Left colon (tissue), 2 donors: ENCODE measurements around the gene PARD3B. TPM values are rescaled to one million over a fixed set of nuclear protein-coding genes. Genes with fewer than 3 reads are reported as not detected.

ENCODE experiments used
- ATAC-seq: fragments of 200-7000 bp; cut with Tn5 transposase; one replicate; pipeline ENCODE4 v1.9.1; 2020; ENCODE audit warnings: mild to moderate bottlenecking, moderate library complexity
- DNase-seq, 2 donors: peaks; one replicate each; pipeline ENCODE4 v3.0.0-alpha.2; 2020
- intact Hi-C, 2 donors: fragments of 100-400 bp; cut with DNase I in 1 of 2; cut with micrococcal nuclease in 1 of 2; formaldehyde crosslinking; loops; one replicate each; pipeline versions ENCODE4 v1.11.2 to v1.14.0; 2022; cut with DNase I, micrococcal nuclease
- total RNA-seq, 2 donors: library from RNA; stranded (reverse); fragmentation: NEBNext Ultra II Directional; extraction: Animal tissue kit (Norgen Biotek cat#: 25700); gene quantifications; one replicate each; pipeline ENCODE4 v1.2.1, GENCODE V29; 2021
- donor health status: DM: no; HTN: no; CAD: no.
- donor health status: DM: yes; HTN: yes; CAD: no.

Gene PARD3B
- total RNA-seq, 2 donors from 2014 or later: 28.3 to 30.5 TPM

- intact Hi-C loops: no loop called here
- no peak for DNase-seq
- ATAC-seq: no peak
These were observed 1081.8 kb downstream of the PARD3B start for GRCh38 chr2:205627085-205627484.

GRCh38 chr2:205628422-205628821 lies 1083.1 kb downstream of the PARD3B start:
- no peak for ATAC-seq
- intact Hi-C loops: no loop called here
- no peak for DNase-seq

DNA sequence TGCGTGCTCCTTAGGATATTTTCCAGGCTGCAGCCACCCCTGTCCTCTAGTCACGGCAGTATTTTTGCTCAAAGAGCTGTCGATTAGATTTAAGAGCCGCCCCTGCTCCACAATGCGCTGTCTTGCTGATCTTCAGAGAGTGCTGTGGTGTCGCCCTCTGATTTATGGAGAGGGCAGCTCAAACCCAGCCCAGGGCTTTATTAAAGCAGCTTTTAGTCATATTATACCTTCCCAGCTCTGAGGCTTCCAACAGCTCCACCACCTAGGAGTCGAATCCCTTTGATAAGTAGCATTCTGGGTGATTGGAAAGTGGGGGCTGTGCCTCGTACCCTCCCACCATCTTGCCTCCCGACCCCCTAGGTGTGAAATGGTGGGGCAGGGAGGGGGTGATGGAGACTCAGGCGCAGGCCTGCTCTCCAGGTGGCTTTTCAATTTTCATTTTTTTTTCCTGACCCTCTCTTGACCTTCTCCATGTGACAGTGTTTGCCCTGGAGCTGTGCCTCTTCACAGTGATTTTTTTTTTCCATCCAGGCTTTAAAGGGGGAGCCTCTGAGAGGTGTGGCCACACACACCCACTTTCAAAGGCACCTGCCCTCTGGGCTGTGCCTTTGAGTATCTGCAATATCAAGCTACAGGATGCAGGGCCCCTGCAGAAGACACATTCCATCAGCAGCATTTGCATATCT lies 1084.0 kb downstream of the PARD3B start:
- intact Hi-C loops: no loop called here
- ATAC-seq (no peak), DNase-seq (no peak)

GRCh38 chr2:205633994-205634393 lies 1088.7 kb downstream of the PARD3B start:
- ATAC-seq (no peak), DNase-seq (no peak)

GRCh38 chr2:205636549-205637319 lies 1091.5 kb downstream of the PARD3B start:
- DNase-seq (no peak), ATAC-seq (no peak)
- intact Hi-C loops: no loop called here

More at GRCh38 chr2:205633994-205634393, 1088.7 kb downstream of the PARD3B start:
- intact Hi-C loops: no loop called here

DNA sequence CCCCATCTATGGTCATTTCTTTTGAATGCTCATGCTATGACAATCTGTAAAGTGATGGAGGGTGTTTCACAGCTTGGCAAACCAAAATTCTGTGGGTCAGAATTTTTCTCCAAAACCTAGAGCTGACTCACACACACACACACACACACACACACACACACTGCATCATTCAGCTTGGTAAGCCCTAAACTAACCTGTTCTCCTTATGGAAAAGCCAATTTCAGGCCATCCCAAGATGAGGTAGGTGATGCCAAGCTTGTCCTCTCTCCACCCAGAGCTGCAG lies 1092.0 kb downstream of the PARD3B start:
- DNase-seq: no peak
- intact Hi-C loops: no loop called here
- no peak for ATAC-seq

GRCh38 chr2:205637779-205638503 lies 1092.7 kb downstream of the PARD3B start:
- intact Hi-C loops: no loop called here
- ATAC-seq (no peak), DNase-seq (no peak)

DNA sequence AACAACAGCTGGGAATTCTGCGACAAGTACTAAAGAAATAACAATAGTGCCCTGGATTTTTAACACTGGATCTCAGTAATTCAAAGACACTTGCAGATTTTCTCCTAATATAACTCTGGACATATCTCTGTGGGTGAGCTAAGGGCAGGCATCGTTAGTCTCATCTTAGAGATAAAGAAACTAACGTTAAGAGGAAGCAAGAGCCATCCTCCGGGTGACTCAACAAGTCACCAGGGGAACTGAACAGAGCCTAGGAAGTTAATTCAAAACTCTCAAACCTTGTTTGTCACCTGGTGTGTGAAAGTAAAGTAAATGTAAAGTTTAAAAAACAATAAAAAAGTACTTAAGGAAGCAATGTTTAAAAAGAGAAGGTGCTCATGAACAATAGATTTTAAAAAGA lies 1095.4 kb downstream of the PARD3B start:
- intact Hi-C loops: no loop called here
- DNase-seq: no peak
- ATAC-seq: no peak

GRCh38 chr2:205642599-205643356 lies 1097.5 kb downstream of the PARD3B start:
- DNase-seq (no peak), ATAC-seq (no peak)
- intact Hi-C loops: no loop called here

DNA sequence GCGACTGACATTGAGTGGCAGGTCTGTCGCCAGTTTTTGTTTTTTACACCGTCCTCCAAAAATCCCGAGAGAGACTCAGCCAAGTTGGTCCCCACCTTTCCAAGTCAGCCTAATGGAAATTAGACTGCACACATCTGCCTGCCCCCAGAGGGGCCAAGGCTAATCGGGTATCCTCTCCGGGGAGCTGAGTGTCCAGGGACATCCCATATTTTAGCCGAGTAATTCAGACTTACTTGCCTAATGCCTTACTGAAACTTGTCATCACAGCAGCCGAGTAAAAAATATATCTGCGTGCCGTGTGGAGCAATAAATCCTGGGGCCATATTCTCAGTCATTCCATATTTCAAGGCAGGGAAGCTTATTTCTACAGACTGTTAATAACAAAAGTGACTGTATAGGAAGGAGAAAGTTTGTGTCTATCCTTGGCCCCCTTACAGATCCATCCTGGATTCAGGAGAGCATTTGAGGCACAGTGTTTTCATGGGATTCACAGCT lies 1098.2 kb downstream of the PARD3B start:
- intact Hi-C loops: no loop called here
- ATAC-seq (no peak), DNase-seq (no peak)

DNA sequence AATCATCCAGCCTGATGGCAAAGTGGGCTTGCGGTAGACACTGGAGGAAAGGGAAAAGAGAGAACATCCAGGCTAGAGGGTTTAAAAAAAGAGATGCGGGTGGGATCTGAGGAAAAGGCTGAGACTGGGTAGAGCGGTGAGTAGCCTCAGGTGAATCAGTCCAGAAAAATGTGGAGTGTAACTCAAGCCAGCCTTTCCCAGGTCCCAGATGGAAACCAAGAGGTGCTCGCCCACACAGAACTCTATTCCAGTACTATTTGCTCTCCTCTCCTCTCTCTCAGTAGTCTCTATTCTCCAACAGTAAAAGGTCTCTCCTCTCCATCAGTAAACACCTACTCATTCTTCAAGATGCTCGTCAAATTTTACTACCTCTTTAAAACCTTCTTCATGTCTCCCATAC lies 1098.7 kb downstream of the PARD3B start:
- ATAC-seq (no peak), DNase-seq (no peak)
- intact Hi-C loops: no loop called here

GRCh38 chr2:205646680-205647079 lies 1101.4 kb downstream of the PARD3B start:
- ATAC-seq (no peak), DNase-seq (no peak)
- intact Hi-C loops: no loop called here

DNA sequence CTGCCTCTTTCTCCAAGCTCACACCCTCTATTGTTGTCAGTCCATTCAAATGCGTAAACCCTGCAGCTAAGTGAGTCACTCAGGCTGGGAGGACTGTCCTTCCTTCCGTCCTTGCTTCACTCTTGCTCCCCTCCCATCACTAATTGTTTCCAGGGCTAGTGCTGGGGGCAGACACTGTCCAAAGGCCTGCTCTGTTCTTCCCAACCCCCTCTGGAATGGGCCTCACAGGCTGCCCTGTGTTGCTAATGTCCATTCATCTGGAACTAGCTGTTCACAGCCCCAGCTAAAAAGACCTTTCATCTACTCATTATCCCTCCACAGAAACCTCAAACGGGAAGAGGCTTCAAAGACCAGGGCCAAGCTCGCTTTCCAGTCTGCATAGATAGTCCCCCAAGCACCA lies 1105.2 kb downstream of the PARD3B start:
- ATAC-seq: no peak
- intact Hi-C loops: no loop called here

DNA sequence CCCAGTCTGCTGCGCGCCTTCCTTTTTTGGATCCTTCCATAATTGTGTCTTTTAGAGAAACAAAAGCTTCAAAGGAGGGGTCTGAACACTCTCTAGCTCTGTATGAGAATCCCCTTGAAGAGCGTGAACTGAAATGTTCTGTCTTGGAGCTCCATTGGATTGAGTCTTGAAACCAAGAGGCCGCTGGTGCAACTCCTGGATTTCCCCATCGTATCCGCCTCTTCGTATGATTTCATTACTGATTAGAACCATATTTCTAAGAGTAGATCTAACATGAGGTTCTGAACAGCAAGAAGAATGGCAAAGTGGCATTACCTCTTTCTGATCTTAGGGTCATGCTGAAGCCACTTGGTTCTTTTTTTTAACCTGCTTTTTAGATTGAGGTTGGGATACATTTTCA lies 1105.7 kb downstream of the PARD3B start:
- ATAC-seq (no peak), DNase-seq (no peak)
- intact Hi-C loops: no loop called here

More for the DNA sequence above, 1105.2 kb downstream of the PARD3B start:
- DNase-seq: no peak

GRCh38 chr2:205651719-205652118 lies 1106.4 kb downstream of the PARD3B start:
- DNase-seq: no peak
- ATAC-seq: no peak
- intact Hi-C loops: no loop called here

GRCh38 chr2:205654878-205655605 lies 1109.8 kb downstream of the PARD3B start:
- no peak for DNase-seq
- intact Hi-C loops: no loop called here
- ATAC-seq: no peak

DNA sequence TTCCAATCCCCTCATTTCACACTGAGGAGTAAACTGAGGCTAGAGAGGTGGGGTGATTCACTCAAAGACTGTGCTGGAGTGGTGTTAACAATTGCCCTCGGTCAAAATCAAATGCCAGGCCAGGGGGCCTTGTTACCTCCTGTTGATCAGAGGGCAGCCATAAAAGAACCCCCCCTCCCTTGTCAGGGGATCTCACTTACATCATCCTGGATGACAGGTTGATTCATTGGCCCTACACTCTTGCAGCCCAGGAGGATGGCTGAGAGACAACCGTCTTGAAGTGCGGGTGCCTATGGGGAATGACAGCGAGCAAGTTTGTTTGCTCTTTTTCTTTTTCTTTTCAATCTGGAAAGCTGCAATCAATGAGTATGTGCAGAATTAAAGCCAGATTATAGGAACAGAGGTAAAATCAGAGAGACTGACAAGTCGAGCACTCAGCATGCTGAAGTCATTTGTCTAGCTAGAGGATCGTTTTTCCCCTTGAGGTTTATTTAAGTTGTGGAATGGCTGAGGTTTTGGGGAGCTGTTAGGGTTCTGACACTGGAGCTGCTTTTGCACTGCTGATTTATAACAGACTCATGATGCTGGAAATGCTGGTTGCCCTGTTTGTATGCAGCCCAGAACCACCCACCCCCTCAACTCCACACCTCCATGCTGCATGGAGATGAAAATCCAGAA lies 1110.6 kb downstream of the PARD3B start:
- DNase-seq (no peak), ATAC-seq (no peak)
- intact Hi-C loops: no loop called here

- no peak for ATAC-seq
- no peak for DNase-seq
- intact Hi-C loops: no loop called here
These were observed 1111.2 kb downstream of the PARD3B start for GRCh38 chr2:205656461-205656860.
